ENCODE results near the gene AMN1.

- TF ChIP-seq GATA3 (IDR thresholded peaks at IDR 0.05; ENCODE audit: low read depth, low read length) (no peak), GATA2 (IDR thresholded peaks at IDR 0.05; ENCODE audit: low read depth, low read length) (no peak)
These were observed 4.3 kb downstream of the AMN1 start for GRCh38 chr12:31724557-31724956.

Measured in SH-SY5Y (cell line).